Measurements from ENCODE around the gene SMCO2. TPM values are rescaled to one million over a fixed set of nuclear protein-coding genes. Genes with fewer than 3 reads are reported as not detected.

The SMCO2 gene
- total RNA-seq, 3 donors from 2014 or later, result not detected

- no peak for ATAC-seq
Observed at GRCh38 chr12:27463511-27464219, 17.1 kb downstream of the SMCO2 start.

GRCh38 chr12:27464220-27464554 is 17.7 kb downstream of the SMCO2 start:
- TF ChIP-seq, protein P1, sequence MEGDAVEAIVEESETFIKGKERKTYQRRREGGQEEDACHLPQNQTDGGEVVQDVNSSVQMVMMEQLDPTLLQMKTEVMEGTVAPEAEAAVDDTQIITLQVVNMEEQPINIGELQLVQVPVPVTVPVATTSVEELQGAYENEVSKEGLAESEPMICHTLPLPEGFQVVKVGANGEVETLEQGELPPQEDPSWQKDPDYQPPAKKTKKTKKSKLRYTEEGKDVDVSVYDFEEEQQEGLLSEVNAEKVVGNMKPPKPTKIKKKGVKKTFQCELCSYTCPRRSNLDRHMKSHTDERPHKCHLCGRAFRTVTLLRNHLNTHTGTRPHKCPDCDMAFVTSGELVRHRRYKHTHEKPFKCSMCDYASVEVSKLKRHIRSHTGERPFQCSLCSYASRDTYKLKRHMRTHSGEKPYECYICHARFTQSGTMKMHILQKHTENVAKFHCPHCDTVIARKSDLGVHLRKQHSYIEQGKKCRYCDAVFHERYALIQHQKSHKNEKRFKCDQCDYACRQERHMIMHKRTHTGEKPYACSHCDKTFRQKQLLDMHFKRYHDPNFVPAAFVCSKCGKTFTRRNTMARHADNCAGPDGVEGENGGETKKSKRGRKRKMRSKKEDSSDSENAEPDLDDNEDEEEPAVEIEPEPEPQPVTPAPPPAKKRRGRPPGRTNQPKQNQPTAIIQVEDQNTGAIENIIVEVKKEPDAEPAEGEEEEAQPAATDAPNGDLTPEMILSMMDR (IDR thresholded peaks at IDR 0.05), result no peak
- Histone ChIP-seq H3K4me3 (no peak overlapping the region), H3K9me3 (no peaks in the 10 kb centered on the region), H3K4me1 (ENCODE audit: low read depth) (peaks cover 4% of the 10 kb centered on the region), H3K36me3 (ENCODE audit: low read depth) (no peaks in the 10 kb centered on the region)
- ATAC-seq, result peak; percentile 13
- intact Hi-C loops (cut with DNase I, micrococcal nuclease), result no loop called here
- DNase-seq, result peak; percentile 31 to 63 (median 41)

More at GRCh38 chr12:27463511-27464219, 17.1 kb downstream of the SMCO2 start:
- H3K9me3 ChIP-seq, result no peaks in the 10 kb centered on the region
- H3K4me1 ChIP-seq (ENCODE audit: low read depth), result peaks cover 4% of the 10 kb centered on the region
- H3K36me3 ChIP-seq (ENCODE audit: low read depth), result no peaks in the 10 kb centered on the region
- TF ChIP-seq, protein P1 (IDR thresholded peaks at IDR 0.05), result no peak
- no peak for DNase-seq
- intact Hi-C loops (cut with DNase I, micrococcal nuclease), result no loop called here
- no peak overlapping the region for H3K4me3 ChIP-seq

- H3K4me3 ChIP-seq, result no peak overlapping the region
Observed at GRCh38 chr12:27467641-27468040, 21.1 kb downstream of the SMCO2 start.

GRCh38 chr12:27468241-27468640 is 21.7 kb downstream of the SMCO2 start:
- no peaks in the 10 kb centered on the region for H3K4me1 ChIP-seq (ENCODE audit: low read depth)
- TF ChIP-seq, protein P1 (IDR thresholded peaks at IDR 0.05), result no peak
- peak; percentile 77 for ATAC-seq
- peak in 1 of 3 donors; percentile 33 for DNase-seq
- no peak overlapping the region for H3K4me3 ChIP-seq
- H3K9me3 ChIP-seq, result no peaks in the 10 kb centered on the region
- intact Hi-C loops (cut with DNase I, micrococcal nuclease), result no loop called here
- no peaks in the 10 kb centered on the region for H3K36me3 ChIP-seq (ENCODE audit: low read depth)

More at GRCh38 chr12:27467641-27468040, 21.1 kb downstream of the SMCO2 start:
- Histone ChIP-seq H3K36me3 (ENCODE audit: low read depth) (no peaks in the 10 kb centered on the region), H3K4me1 (ENCODE audit: low read depth) (no peaks in the 10 kb centered on the region), H3K9me3 (no peaks in the 10 kb centered on the region)
- TF ChIP-seq, protein P1 (IDR thresholded peaks at IDR 0.05), result no peak
- intact Hi-C loops (cut with DNase I, micrococcal nuclease), result no loop called here
- ATAC-seq, result no peak
- no peak for DNase-seq

DNA sequence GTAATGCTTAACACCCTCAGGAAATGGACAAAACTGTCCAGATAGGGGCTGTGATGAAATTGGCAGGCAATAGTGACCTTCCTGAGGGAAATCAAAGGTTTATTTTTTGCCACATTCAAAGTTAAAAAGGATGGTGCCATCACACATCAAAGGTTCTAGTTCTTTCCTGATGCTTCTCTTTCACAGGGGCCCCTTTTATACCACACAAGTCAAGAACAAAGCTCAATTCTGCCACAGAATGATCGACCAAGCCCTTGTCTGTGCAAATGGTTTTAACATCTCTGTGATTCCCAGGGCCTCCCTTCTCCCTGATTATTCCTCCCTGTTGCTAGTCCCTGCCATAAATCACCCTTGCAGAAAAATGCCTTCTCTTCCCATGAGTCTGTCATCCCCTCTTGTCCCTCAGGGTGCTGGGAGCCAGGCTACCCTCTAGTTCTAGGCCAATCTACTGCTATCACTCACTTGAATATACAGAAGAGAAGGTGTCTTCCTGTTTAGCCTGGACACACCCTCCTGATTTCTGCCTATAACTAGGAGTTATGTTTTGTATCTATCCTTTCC is 22.7 kb downstream of the SMCO2 start:
- ATAC-seq, result no peak
- no peaks in the 10 kb centered on the region for H3K36me3 ChIP-seq (ENCODE audit: low read depth)
- TF ChIP-seq, protein P1 (IDR thresholded peaks at IDR 0.05), result no peak
- intact Hi-C loops (cut with DNase I, micrococcal nuclease), result no loop called here
- no peaks in the 10 kb centered on the region for H3K9me3 ChIP-seq
- H3K4me3 ChIP-seq, result no peak overlapping the region
- DNase-seq, result no peak
- no peaks in the 10 kb centered on the region for H3K4me1 ChIP-seq (ENCODE audit: low read depth)

Measured in mucosa of descending colon (tissue), 3 donors.